Astrocyte (in vitro differentiated cells and primary cell): ENCODE data around the gene CRLF2.

Source experiments
- CTCF ChIP-seq: IDR thresholded peaks from 2 replicates; pipeline ENCODE4 v1.5.1; 2011; ENCODE audit warnings: low read depth, mild to moderate bottlenecking, inconsistent platforms, low read length, moderate library complexity; ENCODE audit not compliant: insufficient read depth
- EZH2 ChIP-seq: IDR thresholded peaks from 2 replicates; pipeline ENCODE4 v1.6.1; 2012; ENCODE audit warnings: mild to moderate bottlenecking, low read length, inconsistent platforms; ENCODE audit not compliant: insufficient read depth

- TF ChIP-seq CTCF (no peak), EZH2 (no peak)
Measured at GRCh38 chrX:1170243-1170642, 42.2 kb downstream of the CRLF2 start.
